Skeletal muscle satellite cell (primary cell): ENCODE results near the gene ADAM12.

Experiments used
- H3K27me3 ChIP-seq: 2 replicates; pipeline ENCODE4 v1.7.0; 2013; ENCODE audit warnings: low read length; ENCODE audit not compliant: control insufficient read depth, insufficient read depth
- H3K36me3 ChIP-seq: 2 replicates; pipeline ENCODE4 v1.7.0; 2013; ENCODE audit warnings: mild to moderate bottlenecking, control low read depth, low read length; ENCODE audit not compliant: insufficient read depth
- H3K4me1 ChIP-seq: 2 replicates; pipeline ENCODE4 v1.7.0; 2013; ENCODE audit warnings: low read length; ENCODE audit not compliant: control insufficient read depth, insufficient read depth
- H3K4me2 ChIP-seq: 2 replicates; pipeline ENCODE4 v1.7.0; 2013; ENCODE audit warnings: mild to moderate bottlenecking, low read length
- H3K4me3 ChIP-seq: 2 replicates; pipeline ENCODE4 v1.7.0; 2013; ENCODE audit warnings: low read length
- H3K9ac ChIP-seq: 2 replicates; pipeline ENCODE4 v1.7.0; 2013; ENCODE audit warnings: mild to moderate bottlenecking, low read depth, low read length, moderate library complexity
- H3K9me3 ChIP-seq: replicated peaks from 2 replicates; pipeline ENCODE4 v1.7.0; 2013; ENCODE audit warnings: mild to moderate bottlenecking, control low read depth, low read length

Gene ADAM12

GRCh38 chr10:126004752-126005151 is 383.5 kb downstream of the ADAM12 start:
- no peak overlapping the region for H3K9ac ChIP-seq
- no peak overlapping the region for H3K4me2 ChIP-seq
- H3K4me3 ChIP-seq, result no peak overlapping the region
- no peaks in the 10 kb centered on the region for H3K36me3 ChIP-seq
- H3K9me3 ChIP-seq, result no peaks in the 10 kb centered on the region
- H3K4me1 ChIP-seq, result no peaks in the 10 kb centered on the region
- H3K27me3 ChIP-seq, result no peaks in the 10 kb centered on the region

GRCh38 chr10:126001576-126001975 is 386.7 kb downstream of the ADAM12 start:
- H3K9ac ChIP-seq, result no peak overlapping the region
- H3K4me3 ChIP-seq, result no peak overlapping the region
- H3K9me3 ChIP-seq, result no peaks in the 10 kb centered on the region
- H3K27me3 ChIP-seq, result no peaks in the 10 kb centered on the region
- H3K36me3 ChIP-seq, result no peaks in the 10 kb centered on the region
- H3K4me2 ChIP-seq, result no peak overlapping the region
- H3K4me1 ChIP-seq, result no peaks in the 10 kb centered on the region

DNA sequence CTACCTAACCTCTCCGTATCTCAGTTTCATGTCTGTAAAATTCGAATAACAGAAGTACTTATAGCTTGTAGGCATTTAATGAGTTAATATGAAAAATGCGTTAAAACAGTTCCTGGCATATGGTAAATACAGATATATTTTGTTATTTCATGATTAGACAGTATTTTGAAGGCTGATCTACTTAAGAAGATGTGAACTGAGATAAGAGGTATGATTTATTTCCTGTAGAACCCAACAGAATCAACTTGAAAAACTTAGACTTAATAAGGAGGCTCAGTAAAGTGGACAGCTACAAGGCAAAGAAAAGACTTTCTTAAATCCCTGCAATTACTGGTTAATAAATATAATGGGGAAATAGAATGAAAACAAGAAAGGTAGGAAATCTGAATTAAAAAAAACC is 388.6 kb downstream of the ADAM12 start:
- Histone ChIP-seq H3K36me3 (no peaks in the 10 kb centered on the region), H3K9me3 (no peaks in the 10 kb centered on the region), H3K9ac (no peak overlapping the region), H3K27me3 (no peaks in the 10 kb centered on the region), H3K4me3 (no peak overlapping the region), H3K4me2 (no peak overlapping the region), H3K4me1 (no peaks in the 10 kb centered on the region)

DNA sequence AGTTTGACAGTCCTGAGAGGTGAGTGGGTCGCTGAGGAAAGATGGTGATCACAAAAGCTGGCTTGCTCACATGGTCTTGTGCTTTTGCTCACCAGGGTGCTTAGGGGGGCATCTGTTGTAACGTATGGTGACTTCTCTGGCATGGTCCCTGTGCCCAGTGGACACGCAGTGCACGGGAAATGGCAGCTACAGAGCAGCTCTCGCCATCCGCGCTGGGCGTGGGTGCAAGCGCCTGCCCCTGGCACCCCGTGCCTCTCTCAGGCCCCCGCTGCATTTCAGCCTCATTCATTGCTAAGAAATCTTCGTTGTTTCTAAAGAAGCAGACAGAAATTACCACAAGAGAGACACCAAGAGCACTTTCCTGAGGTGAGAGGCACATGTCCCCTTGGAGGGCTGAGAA is 390.7 kb downstream of the ADAM12 start:
- Histone ChIP-seq H3K27me3 (no peaks in the 10 kb centered on the region), H3K36me3 (no peaks in the 10 kb centered on the region), H3K9ac (no peak overlapping the region), H3K4me3 (no peak overlapping the region), H3K4me1 (no peaks in the 10 kb centered on the region), H3K4me2 (no peak overlapping the region), H3K9me3 (no peaks in the 10 kb centered on the region)

- Histone ChIP-seq H3K27me3 (no peaks in the 10 kb centered on the region), H3K9me3 (no peaks in the 10 kb centered on the region), H3K4me2 (no peak overlapping the region), H3K9ac (no peak overlapping the region), H3K36me3 (no peaks in the 10 kb centered on the region), H3K4me3 (no peak overlapping the region), H3K4me1 (no peaks in the 10 kb centered on the region)
These were observed 392.5 kb downstream of the ADAM12 start for GRCh38 chr10:125995726-125996304.

GRCh38 chr10:125994601-125995000 is 393.7 kb downstream of the ADAM12 start:
- Histone ChIP-seq H3K4me1 (no peaks in the 10 kb centered on the region), H3K36me3 (no peaks in the 10 kb centered on the region), H3K27me3 (no peaks in the 10 kb centered on the region), H3K9me3 (no peaks in the 10 kb centered on the region), H3K4me3 (no peak overlapping the region), H3K4me2 (no peak overlapping the region), H3K9ac (no peak overlapping the region)

- Histone ChIP-seq H3K36me3 (no peaks in the 10 kb centered on the region), H3K4me2 (no peak overlapping the region), H3K9me3 (no peaks in the 10 kb centered on the region), H3K9ac (no peak overlapping the region), H3K27me3 (no peaks in the 10 kb centered on the region), H3K4me3 (no peak overlapping the region), H3K4me1 (no peaks in the 10 kb centered on the region)
These were observed 396.0 kb downstream of the ADAM12 start for GRCh38 chr10:125992254-125992653.

DNA sequence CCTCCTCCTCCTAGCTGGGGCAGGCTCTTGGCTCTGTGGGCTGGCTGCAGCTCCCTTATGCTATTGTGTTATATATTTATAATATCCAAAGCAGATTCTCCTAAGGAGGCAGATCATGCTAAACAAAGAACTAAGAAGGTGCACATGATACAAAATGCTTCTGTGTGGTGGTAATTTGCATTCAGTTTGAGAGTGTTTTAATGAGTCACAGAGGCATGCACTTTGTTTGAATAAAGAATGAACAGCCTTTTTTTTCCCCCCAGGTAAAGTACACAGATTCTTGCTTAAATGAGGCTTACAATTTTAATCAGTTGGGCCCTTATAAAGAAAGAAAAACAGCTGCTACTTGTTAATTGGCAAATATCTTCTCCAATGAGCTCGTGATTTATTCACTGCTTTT is 396.9 kb downstream of the ADAM12 start:
- Histone ChIP-seq H3K9me3 (no peaks in the 10 kb centered on the region), H3K36me3 (no peaks in the 10 kb centered on the region), H3K4me1 (no peaks in the 10 kb centered on the region), H3K4me3 (no peak overlapping the region), H3K4me2 (no peak overlapping the region), H3K27me3 (no peaks in the 10 kb centered on the region), H3K9ac (no peak overlapping the region)

DNA sequence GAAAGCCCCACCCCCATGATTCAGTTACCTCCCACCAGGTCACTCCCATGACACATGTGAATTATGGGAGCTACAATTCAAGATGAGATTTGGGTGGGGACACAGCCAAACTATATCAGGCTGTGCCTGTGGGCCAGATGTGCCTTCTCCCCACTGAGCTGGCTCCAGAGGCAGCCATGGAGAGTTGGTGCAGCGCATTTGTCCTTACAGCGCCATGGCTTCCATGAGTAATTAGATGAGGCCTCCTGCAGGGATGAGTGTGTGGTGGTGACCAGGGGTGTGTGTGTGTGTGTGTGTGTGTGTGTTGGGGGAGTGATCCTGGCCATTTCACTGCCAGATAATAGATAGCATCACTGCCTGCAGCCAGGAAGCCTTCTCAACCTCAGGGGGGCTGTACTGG is 397.3 kb downstream of the ADAM12 start:
- no peak overlapping the region for H3K4me2 ChIP-seq
- no peaks in the 10 kb centered on the region for H3K9me3 ChIP-seq
- H3K27me3 ChIP-seq, result no peaks in the 10 kb centered on the region
- no peaks in the 10 kb centered on the region for H3K4me1 ChIP-seq
- no peak overlapping the region for H3K4me3 ChIP-seq
- no peaks in the 10 kb centered on the region for H3K36me3 ChIP-seq
- H3K9ac ChIP-seq, result no peak overlapping the region

DNA sequence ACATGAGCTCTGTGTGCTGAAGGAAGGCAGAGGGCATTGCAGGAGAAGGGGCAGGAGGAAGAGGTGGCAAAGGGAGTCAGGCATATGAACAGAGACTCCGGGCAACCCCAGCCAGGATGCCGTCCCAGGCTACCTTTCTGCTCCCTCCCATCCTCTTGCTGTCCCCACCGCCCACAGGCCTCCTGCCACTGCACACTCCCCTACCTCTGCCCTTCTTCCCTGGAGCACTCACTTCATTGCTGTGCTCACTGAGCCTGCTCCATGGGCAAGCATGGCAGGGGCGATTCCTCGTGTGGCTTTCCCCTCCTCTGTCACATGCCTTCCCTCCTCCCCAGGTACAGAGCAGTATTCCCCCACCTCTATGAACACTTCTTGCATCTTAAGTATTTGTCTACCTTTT is 398.5 kb downstream of the ADAM12 start:
- no peaks in the 10 kb centered on the region for H3K36me3 ChIP-seq

GRCh38 chr10:125985557-125986240 is 402.6 kb downstream of the ADAM12 start:
- H3K27me3 ChIP-seq, result no peaks in the 10 kb centered on the region
- H3K4me2 ChIP-seq, result no peak overlapping the region
- H3K36me3 ChIP-seq, result no peaks in the 10 kb centered on the region
- peaks cover 33% of the 10 kb centered on the region for H3K4me1 ChIP-seq
- H3K9ac ChIP-seq, result no peak overlapping the region
- H3K9me3 ChIP-seq, result no peaks in the 10 kb centered on the region
- no peak overlapping the region for H3K4me3 ChIP-seq

More for the DNA sequence above, 398.5 kb downstream of the ADAM12 start:
- no peaks in the 10 kb centered on the region for H3K27me3 ChIP-seq
- peaks cover 11% of the 10 kb centered on the region for H3K4me1 ChIP-seq
- no peak overlapping the region for H3K9ac ChIP-seq
- H3K9me3 ChIP-seq, result no peaks in the 10 kb centered on the region
- H3K4me3 ChIP-seq, result no peak overlapping the region
- H3K4me2 ChIP-seq, result no peak overlapping the region

DNA sequence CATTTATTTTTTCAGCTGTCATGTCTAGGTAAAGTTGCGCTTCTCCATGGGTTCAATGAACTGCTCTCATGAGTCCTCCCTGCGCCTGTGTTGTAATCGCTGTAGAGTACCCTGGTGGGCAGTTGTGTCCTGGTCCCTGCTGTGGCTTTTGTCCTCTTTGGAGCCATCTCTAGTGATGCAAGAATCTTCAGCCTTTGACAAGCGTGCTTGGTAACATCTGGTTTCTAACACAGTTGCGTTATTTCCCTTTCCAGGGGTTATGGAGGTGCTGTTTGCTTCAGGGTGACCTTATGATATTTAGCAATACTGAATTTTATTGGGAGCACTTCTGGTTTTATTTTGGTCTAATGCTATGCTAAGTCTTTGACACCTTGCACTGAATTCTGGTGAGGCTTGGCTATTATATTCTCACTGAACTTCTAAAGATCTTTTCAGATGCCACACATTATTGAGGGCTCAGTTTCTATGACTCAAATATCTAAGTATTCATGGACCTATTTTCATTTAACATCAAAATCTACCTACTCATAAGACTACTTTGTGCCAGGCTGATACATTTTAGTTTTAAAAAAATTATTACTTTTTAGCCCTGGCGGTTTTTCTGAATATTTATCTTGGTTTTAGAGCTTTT is 403.3 kb downstream of the ADAM12 start:
- Histone ChIP-seq H3K36me3 (no peaks in the 10 kb centered on the region), H3K4me1 (peaks cover 37% of the 10 kb centered on the region), H3K4me2 (no peak overlapping the region), H3K27me3 (no peaks in the 10 kb centered on the region), H3K9me3 (no peaks in the 10 kb centered on the region), H3K9ac (no peak overlapping the region), H3K4me3 (no peak overlapping the region)
